Mononuclear cell (primary cell): Measurements from ENCODE around the gene PLK3. TPM values are rescaled to one million over a fixed set of nuclear protein-coding genes. Genes with fewer than 3 reads are reported as not detected.
"Not testable (repeated sequence)": the region's sequence is repeated elsewhere in the genome, so short reads cannot be mapped to it uniquely, and the experiment has no call there.

Source experiments
- H3K27me3 ChIP-seq: 2 replicates; pipeline ENCODE4 v1.6.0; 2011; ENCODE audit warnings: low read length, control low read depth; ENCODE audit not compliant: insufficient read depth
- H3K4me1 ChIP-seq: 2 replicates; pipeline ENCODE4 v1.5.1; 2011; ENCODE audit warnings: mild to moderate bottlenecking, low read length, control low read depth; ENCODE audit not compliant: insufficient read depth
- H3K4me3 ChIP-seq: 2 replicates; pipeline ENCODE4 v1.5.1; 2011; ENCODE audit warnings: mild to moderate bottlenecking, low read length, moderate library complexity
- H3K9me3 ChIP-seq: 2 replicates; pipeline ENCODE4 v1.5.1; 2011; ENCODE audit warnings: low read depth, mild to moderate bottlenecking, control low read depth, low read length
- total RNA-seq: library from RNA; depleted of rRNA; stranded (reverse); fragments of >200 nt; gene quantifications from one replicate; pipeline ENCODE4 v1.2.3, GENCODE V29; 2012

PLK3 gene
- 224 TPM for total RNA-seq

DNA sequence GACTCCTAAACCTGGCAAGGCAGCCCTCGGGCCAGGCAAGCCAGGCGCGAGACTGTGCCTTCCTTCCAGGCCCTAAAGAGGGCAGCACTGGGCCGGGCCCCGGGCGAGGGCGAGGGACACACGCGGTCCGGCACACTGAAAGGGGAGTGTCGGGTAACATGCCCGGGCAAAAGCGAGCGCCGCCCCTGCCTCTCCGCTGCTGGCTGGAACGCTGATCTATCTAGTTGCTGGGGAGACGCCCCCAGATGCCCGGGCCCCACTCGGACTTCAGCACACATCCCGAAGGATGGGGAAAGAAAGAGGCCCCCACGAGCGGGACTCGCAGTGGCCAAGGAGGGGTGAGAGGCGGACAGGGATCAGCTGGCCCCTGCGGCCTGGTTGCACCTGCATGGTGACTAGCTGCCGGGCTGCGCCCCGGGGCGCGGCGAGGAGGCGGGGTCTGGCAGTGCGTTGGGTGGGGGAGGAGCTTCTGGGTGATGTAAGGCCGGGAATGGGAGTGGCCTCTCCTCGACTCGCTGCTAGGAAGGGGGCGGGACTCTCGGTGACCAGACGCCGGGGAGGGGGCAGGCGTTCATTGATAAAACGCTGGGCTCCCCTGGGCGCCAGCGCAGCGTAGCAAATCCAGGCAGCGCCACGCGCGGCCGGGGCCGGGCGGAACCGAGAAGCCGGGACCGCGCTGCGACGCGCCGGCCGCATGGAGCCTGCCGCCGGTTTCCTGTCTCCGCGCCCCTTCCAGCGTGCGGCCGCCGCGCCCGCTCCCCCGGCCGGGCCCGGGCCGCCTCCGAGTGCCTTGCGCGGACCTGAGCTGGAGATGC, at the start of gene PLK3:
TSS of gene PLK3 (plus strand) at position 608 of the 815 bp plus-strand sequence. CDS start at position 695, 87 bp downstream.
- Histone ChIP-seq H3K4me1 (peaks cover 37% of the 10 kb centered on the region), H3K9me3 (no peaks in the 10 kb centered on the region), H3K27me3 (no peaks in the 10 kb centered on the region), H3K4me3 (peak within 1 kb of the TSS; percentile 87)

- H3K4me3 ChIP-seq: no peak overlapping the region
- H3K9me3 ChIP-seq: no peaks in the 10 kb centered on the region
- H3K4me1 ChIP-seq: peaks cover 6% of the 10 kb centered on the region
- no peaks in the 10 kb centered on the region for H3K27me3 ChIP-seq
These were observed 42.8 kb upstream of the PLK3 start for GRCh38 chr1:44757420-44757819.

DNA sequence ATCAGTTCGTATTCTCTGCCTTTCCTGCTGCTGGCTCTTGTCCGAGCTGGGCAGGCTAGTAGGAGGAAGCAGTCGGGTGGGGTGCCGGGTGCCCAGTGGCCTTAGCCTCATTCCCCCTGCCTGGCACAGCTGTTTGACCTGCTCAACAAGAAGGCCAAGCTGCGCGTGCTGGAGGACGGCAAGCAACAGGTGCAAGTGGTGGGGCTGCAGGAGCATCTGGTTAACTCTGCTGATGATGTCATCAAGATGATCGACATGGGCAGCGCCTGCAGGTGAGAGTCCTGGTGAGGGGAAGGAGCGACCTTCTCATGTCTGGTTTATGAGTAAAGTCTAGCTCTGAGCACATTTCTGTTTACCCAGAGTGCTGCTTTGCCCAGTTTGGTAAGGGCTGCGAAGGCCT, 41.1 kb upstream of the PLK3 start:
- Histone ChIP-seq H3K4me3 (no peak overlapping the region), H3K27me3 (no peaks in the 10 kb centered on the region), H3K9me3 (no peaks in the 10 kb centered on the region), H3K4me1 (peaks cover 6% of the 10 kb centered on the region)

GRCh38 chr1:44760876-44761275, 39.3 kb upstream of the PLK3 start:
- H3K4me1 ChIP-seq: peaks cover 6% of the 10 kb centered on the region
- no peaks in the 10 kb centered on the region for H3K27me3 ChIP-seq
- no peaks in the 10 kb centered on the region for H3K9me3 ChIP-seq
- no peak overlapping the region for H3K4me3 ChIP-seq

- not testable (repeated sequence) for H3K4me1 ChIP-seq, H3K9me3 ChIP-seq, H3K4me3 ChIP-seq, H3K27me3 ChIP-seq
These were observed 33.8 kb upstream of the PLK3 start for GRCh38 chr1:44766421-44766820.

GRCh38 chr1:44775078-44775929, 24.9 kb upstream of the PLK3 start, which contains the start of gene RPS8:
Gene RPS8 (plus strand): TSS chr1:44775540. CDS start chr1:44775597, 57 bp downstream.
- Histone ChIP-seq H3K4me3 (peak within 1 kb of the TSS; percentile 97), H3K4me1 (peaks cover 37% of the 10 kb centered on the region), H3K27me3 (no peaks in the 10 kb centered on the region), H3K9me3 (no peaks in the 10 kb centered on the region)

DNA sequence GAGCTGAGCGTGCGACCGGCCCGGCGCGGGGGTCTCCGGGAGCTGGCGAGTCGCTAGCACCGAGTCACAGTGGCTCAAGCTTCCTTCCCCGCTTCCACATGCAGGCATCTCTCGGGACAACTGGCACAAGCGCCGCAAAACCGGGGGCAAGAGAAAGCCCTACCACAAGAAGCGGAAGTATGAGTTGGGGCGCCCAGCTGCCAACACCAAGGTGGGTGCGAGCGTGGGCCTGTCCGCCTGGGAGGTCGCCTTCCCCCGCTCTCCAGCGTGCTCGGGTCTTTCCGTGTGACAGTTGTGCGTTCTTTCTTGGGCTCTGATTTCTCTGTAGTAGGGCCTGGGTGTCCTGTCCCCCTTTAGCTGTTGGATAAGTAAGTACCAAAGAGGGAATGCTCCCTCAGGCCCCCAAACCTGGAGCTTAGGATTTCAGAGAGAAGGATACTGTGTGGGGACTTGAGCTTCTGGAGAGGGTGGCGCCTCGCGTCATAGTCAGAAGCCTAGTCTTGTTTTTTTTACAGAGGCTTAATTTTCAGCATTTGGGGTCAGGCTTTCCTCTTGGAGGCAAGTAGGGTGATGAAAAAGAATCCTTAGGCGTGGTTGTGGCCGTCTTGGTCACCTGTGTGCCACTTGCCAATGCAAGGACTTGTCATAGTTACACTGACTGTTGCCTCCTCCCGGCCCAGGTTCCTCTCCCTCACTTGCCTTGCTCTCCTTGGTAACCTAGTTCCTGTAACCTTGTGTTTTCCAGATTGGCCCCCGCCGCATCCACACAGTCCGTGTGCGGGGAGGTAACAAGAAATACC, 24.0 kb upstream of the PLK3 start:
- Histone ChIP-seq H3K27me3 (no peaks in the 10 kb centered on the region), H3K4me1 (peaks cover 37% of the 10 kb centered on the region), H3K9me3 (no peaks in the 10 kb centered on the region), H3K4me3 (peak overlapping the region; percentile 97)

- H3K4me1 ChIP-seq: peaks cover 37% of the 10 kb centered on the region
- H3K4me3 ChIP-seq: peak overlapping the region; percentile 97
These were observed 23.5 kb upstream of the PLK3 start for GRCh38 chr1:44776730-44777068.

GRCh38 chr1:44777547-44777946, 22.6 kb upstream of the PLK3 start:
- Histone ChIP-seq H3K27me3 (no peaks in the 10 kb centered on the region), H3K9me3 (no peaks in the 10 kb centered on the region), H3K4me3 (no peak overlapping the region), H3K4me1 (peaks cover 37% of the 10 kb centered on the region)

More at GRCh38 chr1:44776730-44777068, 23.5 kb upstream of the PLK3 start:
- H3K27me3 ChIP-seq: no peaks in the 10 kb centered on the region
- no peaks in the 10 kb centered on the region for H3K9me3 ChIP-seq

DNA sequence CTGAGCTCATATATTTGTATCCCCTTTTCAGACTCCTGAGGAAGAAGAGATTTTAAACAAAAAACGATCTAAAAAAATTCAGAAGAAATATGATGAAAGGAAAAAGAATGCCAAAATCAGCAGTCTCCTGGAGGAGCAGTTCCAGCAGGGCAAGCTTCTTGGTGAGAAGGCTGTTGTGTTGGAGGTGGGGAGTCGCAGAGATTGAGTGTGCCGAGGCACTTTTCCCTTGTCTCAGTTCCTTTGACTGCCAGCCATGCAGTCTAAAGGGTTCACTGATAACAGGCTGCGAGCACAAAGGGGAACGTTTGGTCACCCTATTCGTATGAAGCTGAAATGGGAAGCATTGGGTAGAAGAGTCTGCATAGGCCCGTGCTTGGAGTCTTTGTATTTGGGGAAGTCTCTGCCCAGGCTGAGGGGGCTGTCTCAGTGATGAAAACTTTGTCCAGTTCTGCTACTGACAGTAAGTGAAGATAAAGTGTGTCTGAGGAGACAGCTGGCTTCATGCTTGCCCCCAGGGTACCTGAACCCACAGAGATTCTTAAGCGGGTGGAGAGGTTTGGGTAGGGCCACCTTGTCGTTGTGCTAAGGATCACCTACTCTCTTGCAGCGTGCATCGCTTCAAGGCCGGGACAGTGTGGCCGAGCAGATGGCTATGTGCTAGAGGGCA, 22.1 kb upstream of the PLK3 start:
- Histone ChIP-seq H3K9me3 (no peaks in the 10 kb centered on the region), H3K4me3 (no peak overlapping the region), H3K27me3 (no peaks in the 10 kb centered on the region), H3K4me1 (peaks cover 37% of the 10 kb centered on the region)

DNA sequence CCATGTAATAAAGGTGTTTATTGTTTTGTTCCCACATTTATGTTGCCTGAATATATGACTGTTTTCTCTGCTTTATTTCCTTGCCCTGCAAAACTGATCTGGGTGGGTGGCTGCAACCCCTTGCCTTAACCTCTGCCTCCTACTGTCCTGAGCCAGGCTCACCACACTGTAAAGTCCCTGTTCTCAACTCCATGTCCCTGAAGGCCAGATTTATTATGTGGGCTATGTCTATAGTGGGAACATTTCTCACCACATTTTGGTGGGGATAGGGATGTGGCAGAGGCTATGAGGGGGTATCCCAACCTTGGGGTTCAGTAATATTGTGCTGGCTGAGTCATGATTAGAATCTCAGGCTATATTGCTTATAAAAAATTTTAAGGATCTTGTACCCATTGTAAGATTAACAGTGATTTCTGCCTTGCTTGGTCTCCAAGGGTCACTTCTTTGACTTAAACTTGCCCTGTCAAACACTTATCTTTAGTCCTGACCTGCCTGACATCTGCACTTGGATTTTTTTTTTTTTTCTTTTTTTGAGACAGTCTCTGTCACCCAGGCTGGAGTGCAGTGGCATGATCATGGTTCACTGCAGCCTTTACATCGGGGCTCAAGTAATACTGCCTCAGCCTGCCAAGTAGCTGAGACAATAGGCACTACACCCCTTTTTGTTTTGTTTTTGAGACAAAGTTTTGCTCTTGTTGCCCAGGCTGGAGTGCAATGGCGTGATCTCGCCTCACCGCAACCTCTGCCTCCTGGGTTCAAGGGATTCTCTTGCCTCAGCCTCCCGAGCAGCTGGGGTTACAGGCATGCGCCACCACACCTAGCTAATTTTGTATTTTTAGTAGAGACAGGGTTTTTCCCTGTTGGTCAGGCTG, 21.2 kb upstream of the PLK3 start:
- Histone ChIP-seq H3K4me1 (peaks cover 42% of the 10 kb centered on the region), H3K4me3 (no peak overlapping the region), H3K27me3 (no peaks in the 10 kb centered on the region), H3K9me3 (no peaks in the 10 kb centered on the region)

- no peaks in the 10 kb centered on the region for H3K27me3 ChIP-seq
- H3K4me3 ChIP-seq: no peak overlapping the region
- peaks cover 49% of the 10 kb centered on the region for H3K4me1 ChIP-seq
- H3K9me3 ChIP-seq: no peaks in the 10 kb centered on the region
These were observed 19.5 kb upstream of the PLK3 start for GRCh38 chr1:44780583-44781121.

- no peaks in the 10 kb centered on the region for H3K27me3 ChIP-seq
- no peaks in the 10 kb centered on the region for H3K9me3 ChIP-seq
- H3K4me1 ChIP-seq: peaks cover 31% of the 10 kb centered on the region
- H3K4me3 ChIP-seq: peak overlapping the region; percentile 22
These were observed 16.5 kb upstream of the PLK3 start for GRCh38 chr1:44783697-44784093.
